ENCODE measurements around the gene GLYAT. TPM values are rescaled to one million over a fixed set of nuclear protein-coding genes. Genes with fewer than 3 reads are reported as not detected.
"Not testable (repeated sequence)": the region's sequence is repeated elsewhere in the genome, so short reads cannot be mapped to it uniquely, and the experiment has no call there.

Gene GLYAT
- total RNA-seq, 1 donor, result not detected

DNA sequence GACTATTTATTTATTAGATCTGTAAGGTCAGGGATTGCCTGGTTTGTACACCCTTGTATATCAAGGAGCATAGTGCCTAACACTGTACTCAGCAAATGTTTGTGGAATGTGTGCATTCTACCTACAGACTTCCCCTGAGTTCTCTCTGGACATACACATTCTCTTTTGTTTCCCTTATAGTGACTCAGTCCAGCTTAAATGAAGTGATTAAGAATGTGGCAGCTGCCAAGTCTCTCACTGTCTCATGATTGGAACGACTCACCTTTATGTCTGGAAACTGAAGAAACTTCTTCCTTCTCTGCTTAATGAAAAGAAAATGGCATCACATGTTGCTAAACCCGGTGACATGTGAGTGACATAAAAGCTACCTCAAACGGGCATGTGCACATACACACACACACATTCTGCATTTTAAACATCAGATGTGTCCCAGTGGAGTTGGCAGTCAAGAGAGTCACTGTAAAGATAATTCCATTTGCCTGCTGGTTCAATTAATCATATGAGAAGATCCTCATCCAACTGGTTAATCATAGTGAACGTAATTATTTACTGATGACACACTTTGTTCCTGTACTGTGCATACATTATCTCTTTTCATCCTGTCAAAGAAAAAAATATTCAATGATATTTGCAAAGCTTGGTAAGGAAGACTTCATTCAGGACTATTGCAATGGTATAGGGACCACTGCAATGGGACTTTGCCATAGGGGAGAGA, 42.8 kb downstream of the GLYAT start:
- no peaks in the 10 kb centered on the region for H3K27me3 ChIP-seq (ENCODE audit: insufficient read depth, low read length)
- DNase-seq (ENCODE audit: insufficient read length, low spot score, missing footprints), result no peak
- H3K4me2 ChIP-seq (ENCODE audit: insufficient read depth, low read length), result no peak overlapping the region
- TF ChIP-seq, protein P1, sequence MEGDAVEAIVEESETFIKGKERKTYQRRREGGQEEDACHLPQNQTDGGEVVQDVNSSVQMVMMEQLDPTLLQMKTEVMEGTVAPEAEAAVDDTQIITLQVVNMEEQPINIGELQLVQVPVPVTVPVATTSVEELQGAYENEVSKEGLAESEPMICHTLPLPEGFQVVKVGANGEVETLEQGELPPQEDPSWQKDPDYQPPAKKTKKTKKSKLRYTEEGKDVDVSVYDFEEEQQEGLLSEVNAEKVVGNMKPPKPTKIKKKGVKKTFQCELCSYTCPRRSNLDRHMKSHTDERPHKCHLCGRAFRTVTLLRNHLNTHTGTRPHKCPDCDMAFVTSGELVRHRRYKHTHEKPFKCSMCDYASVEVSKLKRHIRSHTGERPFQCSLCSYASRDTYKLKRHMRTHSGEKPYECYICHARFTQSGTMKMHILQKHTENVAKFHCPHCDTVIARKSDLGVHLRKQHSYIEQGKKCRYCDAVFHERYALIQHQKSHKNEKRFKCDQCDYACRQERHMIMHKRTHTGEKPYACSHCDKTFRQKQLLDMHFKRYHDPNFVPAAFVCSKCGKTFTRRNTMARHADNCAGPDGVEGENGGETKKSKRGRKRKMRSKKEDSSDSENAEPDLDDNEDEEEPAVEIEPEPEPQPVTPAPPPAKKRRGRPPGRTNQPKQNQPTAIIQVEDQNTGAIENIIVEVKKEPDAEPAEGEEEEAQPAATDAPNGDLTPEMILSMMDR (IDR thresholded peaks at IDR 0.05; ENCODE audit: extremely low read depth, low read depth, low read length), result no peak
- no peaks in the 10 kb centered on the region for H3K36me3 ChIP-seq (ENCODE audit: insufficient read depth, low read length)
- no peaks in the 10 kb centered on the region for H4K20me1 ChIP-seq (ENCODE audit: insufficient read depth, low read length)
- H3K79me2 ChIP-seq (ENCODE audit: insufficient read depth, low read length), result no peaks in the 10 kb centered on the region
- H2AFZ ChIP-seq (ENCODE audit: low read length), result no peak overlapping the region
- H3K4me3 ChIP-seq (ENCODE audit: insufficient read depth, low read length), result no peak overlapping the region
- no peaks in the 10 kb centered on the region for H3K9me3 ChIP-seq (ENCODE audit: low read depth, low read length)
- H3K4me1 ChIP-seq (ENCODE audit: insufficient read depth, low read length), result no peaks in the 10 kb centered on the region
- no peak overlapping the region for H3K27ac ChIP-seq (ENCODE audit: low read depth, low read length)

- no peak for DNase-seq (ENCODE audit: insufficient read length, low spot score, missing footprints)
These were observed 45.6 kb downstream of the GLYAT start for GRCh38 chr11:58685973-58686722.

DNA sequence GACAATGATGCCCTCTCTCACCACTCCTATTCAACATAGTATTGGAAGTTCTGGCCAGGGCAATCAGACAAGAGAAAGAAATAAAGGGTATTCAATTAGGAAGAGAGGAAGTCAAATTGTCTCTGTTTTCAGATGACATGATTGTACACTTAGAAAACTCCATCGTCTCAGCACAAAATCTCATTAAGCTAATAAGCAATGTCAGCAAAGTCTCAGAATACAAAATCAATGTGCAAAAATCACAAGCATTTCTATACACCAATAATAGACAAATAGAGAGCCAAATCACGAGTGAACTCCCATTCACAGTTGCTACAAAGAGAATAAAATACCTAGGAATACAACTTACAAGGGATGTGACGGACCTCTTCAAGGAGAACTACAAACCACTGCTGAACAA, 49.1 kb downstream of the GLYAT start:
- not testable (repeated sequence) for H2AFZ ChIP-seq (ENCODE audit: low read length); H3K4me3 ChIP-seq (ENCODE audit: insufficient read depth, low read length); H3K79me2 ChIP-seq (ENCODE audit: insufficient read depth, low read length); H3K27ac ChIP-seq (ENCODE audit: low read depth, low read length); H3K4me1 ChIP-seq (ENCODE audit: insufficient read depth, low read length); H3K36me3 ChIP-seq (ENCODE audit: insufficient read depth, low read length); H3K27me3 ChIP-seq (ENCODE audit: insufficient read depth, low read length); H3K4me2 ChIP-seq (ENCODE audit: insufficient read depth, low read length); H4K20me1 ChIP-seq (ENCODE audit: insufficient read depth, low read length); DNase-seq (ENCODE audit: insufficient read length, low spot score, missing footprints); H3K9me3 ChIP-seq (ENCODE audit: low read depth, low read length)

More at GRCh38 chr11:58685973-58686722, 45.6 kb downstream of the GLYAT start:
- TF ChIP-seq, protein P1 (IDR thresholded peaks at IDR 0.05; ENCODE audit: extremely low read depth, low read depth, low read length), result no peak
- no peaks in the 10 kb centered on the region for H3K27me3 ChIP-seq (ENCODE audit: insufficient read depth, low read length)
- no peaks in the 10 kb centered on the region for H3K9me3 ChIP-seq (ENCODE audit: low read depth, low read length)
- no peaks in the 10 kb centered on the region for H3K4me1 ChIP-seq (ENCODE audit: insufficient read depth, low read length)
- no peak overlapping the region for H3K4me3 ChIP-seq (ENCODE audit: insufficient read depth, low read length)
- H2AFZ ChIP-seq (ENCODE audit: low read length), result no peak overlapping the region
- no peaks in the 10 kb centered on the region for H3K79me2 ChIP-seq (ENCODE audit: insufficient read depth, low read length)
- H4K20me1 ChIP-seq (ENCODE audit: insufficient read depth, low read length), result no peaks in the 10 kb centered on the region
- H3K4me2 ChIP-seq (ENCODE audit: insufficient read depth, low read length), result no peak overlapping the region
- H3K36me3 ChIP-seq (ENCODE audit: insufficient read depth, low read length), result no peaks in the 10 kb centered on the region
- no peak overlapping the region for H3K27ac ChIP-seq (ENCODE audit: low read depth, low read length)

DNA sequence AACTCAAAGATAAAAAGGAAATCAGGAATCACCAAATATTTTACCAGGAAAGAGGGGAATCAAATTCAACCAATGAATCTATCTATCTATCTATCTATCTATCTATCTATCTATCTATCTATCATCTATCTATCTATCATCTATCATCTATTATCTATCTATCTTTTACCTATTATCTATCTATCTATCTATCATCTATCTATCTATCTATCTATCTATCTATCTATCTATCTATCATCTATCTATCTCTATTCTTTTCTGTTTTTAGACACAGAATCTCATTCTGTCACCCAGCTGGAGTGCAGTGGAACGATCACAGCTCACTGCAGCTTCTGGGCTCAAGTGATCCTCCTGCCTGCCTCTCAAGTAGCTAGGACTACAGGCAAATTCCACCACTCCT, 54.2 kb downstream of the GLYAT start:
- H3K4me1 ChIP-seq (ENCODE audit: insufficient read depth, low read length); H3K27ac ChIP-seq (ENCODE audit: low read depth, low read length); H4K20me1 ChIP-seq (ENCODE audit: insufficient read depth, low read length); H3K27me3 ChIP-seq (ENCODE audit: insufficient read depth, low read length); H3K36me3 ChIP-seq (ENCODE audit: insufficient read depth, low read length); H3K79me2 ChIP-seq (ENCODE audit: insufficient read depth, low read length); H2AFZ ChIP-seq (ENCODE audit: low read length); H3K4me3 ChIP-seq (ENCODE audit: insufficient read depth, low read length); DNase-seq (ENCODE audit: insufficient read length, low spot score, missing footprints); H3K4me2 ChIP-seq (ENCODE audit: insufficient read depth, low read length); H3K9me3 ChIP-seq (ENCODE audit: low read depth, low read length): not testable (repeated sequence)
